Fibroblast of the aortic adventitia (primary cell): Measurements from ENCODE around the gene IGFBP5. TPM values are rescaled to one million over a fixed set of nuclear protein-coding genes. Genes with fewer than 3 reads are reported as not detected.
A peak's percentile ranks its signal among the peaks of the same experiment; 100 is the strongest.

Experiments
- DNase-seq: peaks from one replicate; pipeline ENCODE4 v3.0.0-alpha.2; 2010; ENCODE audit warnings: low read depth
- H3K4me3 ChIP-seq: 2 replicates; pipeline ENCODE4 v1.5.1; 2011; ENCODE audit warnings: low read depth, mild to moderate bottlenecking, control low read depth, low read length, moderate library complexity
- total RNA-seq: library from RNA; depleted of rRNA; stranded (reverse); fragments of >200 nt; gene quantifications from 2 replicates; pipeline ENCODE4 v1.2.3, GENCODE V29; 2012; ENCODE audit warnings: low replicate concordance
- TF ChIP-seq, protein P1 (sequence below): IDR thresholded peaks from 2 replicates; pipeline ENCODE4 v1.5.1; 2011; ENCODE audit warnings: mild to moderate bottlenecking, low read length, control low read depth, inconsistent platforms; ENCODE audit not compliant: insufficient read depth

Gene IGFBP5
- total RNA-seq, 1 donor: 616 TPM

DNA sequence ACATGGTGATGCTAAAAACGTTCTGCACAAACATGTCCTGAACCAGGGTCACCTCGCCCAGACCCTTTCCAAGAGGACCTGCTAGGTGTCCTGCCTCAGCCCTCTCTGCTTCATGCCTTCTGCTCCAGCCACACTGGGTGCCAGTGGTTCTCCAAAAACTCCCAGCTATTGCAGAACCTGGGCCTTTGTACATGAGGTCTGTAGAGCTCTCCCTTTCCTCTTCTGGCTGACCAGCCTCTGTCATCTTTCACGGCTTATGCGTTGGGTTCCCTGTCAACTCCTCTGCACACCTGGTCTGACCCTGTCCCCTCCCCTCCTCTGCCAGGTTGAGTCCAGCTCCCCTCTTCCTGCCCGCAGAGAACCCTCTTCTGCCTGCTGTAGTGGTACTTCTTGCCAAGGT lies 35.5 kb upstream of the IGFBP5 start:
- H3K4me3 ChIP-seq: no peak overlapping the region
- DNase-seq: no peak
- TF ChIP-seq, protein P1, sequence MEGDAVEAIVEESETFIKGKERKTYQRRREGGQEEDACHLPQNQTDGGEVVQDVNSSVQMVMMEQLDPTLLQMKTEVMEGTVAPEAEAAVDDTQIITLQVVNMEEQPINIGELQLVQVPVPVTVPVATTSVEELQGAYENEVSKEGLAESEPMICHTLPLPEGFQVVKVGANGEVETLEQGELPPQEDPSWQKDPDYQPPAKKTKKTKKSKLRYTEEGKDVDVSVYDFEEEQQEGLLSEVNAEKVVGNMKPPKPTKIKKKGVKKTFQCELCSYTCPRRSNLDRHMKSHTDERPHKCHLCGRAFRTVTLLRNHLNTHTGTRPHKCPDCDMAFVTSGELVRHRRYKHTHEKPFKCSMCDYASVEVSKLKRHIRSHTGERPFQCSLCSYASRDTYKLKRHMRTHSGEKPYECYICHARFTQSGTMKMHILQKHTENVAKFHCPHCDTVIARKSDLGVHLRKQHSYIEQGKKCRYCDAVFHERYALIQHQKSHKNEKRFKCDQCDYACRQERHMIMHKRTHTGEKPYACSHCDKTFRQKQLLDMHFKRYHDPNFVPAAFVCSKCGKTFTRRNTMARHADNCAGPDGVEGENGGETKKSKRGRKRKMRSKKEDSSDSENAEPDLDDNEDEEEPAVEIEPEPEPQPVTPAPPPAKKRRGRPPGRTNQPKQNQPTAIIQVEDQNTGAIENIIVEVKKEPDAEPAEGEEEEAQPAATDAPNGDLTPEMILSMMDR: no peak

- no peak for DNase-seq
- H3K4me3 ChIP-seq: no peak overlapping the region
- TF ChIP-seq, protein P1: peak; percentile 2
Observed at GRCh38 chr2:216727346-216728122, 32.2 kb upstream of the IGFBP5 start.

DNA sequence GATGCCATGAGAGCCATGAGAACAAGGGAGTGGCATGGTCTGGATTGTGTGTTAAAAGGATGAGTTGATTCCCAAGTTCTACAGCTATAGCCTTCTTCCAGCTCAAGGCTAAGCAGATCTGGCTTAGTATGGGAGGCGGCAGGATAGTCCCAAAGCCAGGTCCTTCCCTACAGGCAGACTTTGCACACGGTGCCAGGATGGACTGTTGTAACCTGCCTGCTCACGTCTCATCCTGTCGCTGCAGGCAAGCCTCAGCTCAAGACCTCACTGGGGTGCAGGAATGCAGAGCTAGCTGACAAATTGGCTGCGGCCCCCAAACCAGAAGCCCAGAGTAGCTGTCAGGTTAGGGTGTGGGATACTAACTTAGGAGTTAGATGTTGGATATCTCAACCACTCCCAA lies 28.8 kb upstream of the IGFBP5 start:
- H3K4me3 ChIP-seq: no peak overlapping the region
- TF ChIP-seq, protein P1: no peak
- DNase-seq: no peak

GRCh38 chr2:216721141-216721540 lies 25.8 kb upstream of the IGFBP5 start:
- no peak overlapping the region for H3K4me3 ChIP-seq
- no peak for DNase-seq
- TF ChIP-seq, protein P1: no peak

GRCh38 chr2:216720722-216721121 lies 25.4 kb upstream of the IGFBP5 start:
- TF ChIP-seq, protein P1: no peak
- H3K4me3 ChIP-seq: no peak overlapping the region
- no peak for DNase-seq

- DNase-seq: no peak
- TF ChIP-seq, protein P1: no peak
- H3K4me3 ChIP-seq: no peak overlapping the region
Observed at GRCh38 chr2:216717907-216718615, 22.7 kb upstream of the IGFBP5 start.
